GM18520 (cell line): Measurements from ENCODE around the gene EPHA4.

Experiments
- ATAC-seq: cut with Tn5 transposase; IDR thresholded peaks from one replicate; pipeline ENCODE4 v1.9.1; 2021; ENCODE audit not compliant: unreplicated experiment

Gene EPHA4

DNA sequence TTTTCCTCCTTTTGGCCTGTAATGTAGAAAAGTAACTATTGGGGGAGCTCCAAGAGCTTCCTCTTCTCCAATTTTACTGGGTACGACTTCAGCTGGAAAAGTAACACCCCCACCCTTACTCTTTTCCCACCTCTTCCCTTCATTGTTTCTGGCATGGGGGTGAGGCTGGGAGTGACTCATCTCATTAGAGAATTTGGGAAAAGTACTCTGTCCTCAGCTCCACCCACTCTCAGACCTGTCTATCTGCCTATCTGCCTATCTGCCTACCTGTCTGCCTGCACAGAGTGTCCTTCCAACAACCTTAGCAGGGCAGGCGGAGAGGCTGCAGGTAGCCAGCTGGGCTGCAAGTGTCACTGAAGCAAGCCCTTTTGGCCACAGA, 93.6 kb downstream of the EPHA4 start:
- ATAC-seq = no peak

DNA sequence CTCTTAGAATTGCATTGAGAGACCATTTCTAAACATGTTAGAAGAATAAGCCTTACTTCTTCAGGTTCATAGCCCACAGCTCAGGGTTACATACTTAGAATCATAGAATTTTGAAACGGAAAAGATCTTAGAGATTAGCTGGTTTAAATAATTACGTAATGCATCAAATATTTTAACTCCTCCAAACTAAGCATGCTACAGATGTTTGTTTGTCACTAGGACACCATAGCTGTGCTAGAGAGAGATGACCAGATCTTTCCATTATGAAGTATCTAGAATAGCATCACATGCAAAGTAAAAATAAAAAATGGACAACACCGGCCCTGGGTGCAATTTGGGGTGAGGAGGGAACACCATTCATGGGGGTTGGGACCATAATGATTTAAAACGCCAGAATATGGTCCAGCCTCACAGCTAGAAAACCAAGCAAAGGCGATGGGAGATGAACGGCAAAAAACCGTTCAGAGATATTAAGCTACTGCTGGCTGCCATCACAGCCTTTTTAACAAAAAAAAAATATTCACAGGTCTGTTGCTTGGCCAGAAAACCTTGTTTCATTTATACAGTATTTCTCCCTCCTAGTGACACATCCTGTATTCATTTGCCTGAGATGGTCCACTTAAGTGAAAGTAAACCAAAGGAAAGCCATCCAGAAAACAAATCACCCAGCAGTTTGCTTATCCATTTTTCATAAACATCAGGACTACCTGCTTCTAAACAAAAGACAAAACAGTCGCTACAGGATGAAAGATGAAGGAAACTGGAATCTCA, 94.2 kb downstream of the EPHA4 start:
- no peak for ATAC-seq

DNA sequence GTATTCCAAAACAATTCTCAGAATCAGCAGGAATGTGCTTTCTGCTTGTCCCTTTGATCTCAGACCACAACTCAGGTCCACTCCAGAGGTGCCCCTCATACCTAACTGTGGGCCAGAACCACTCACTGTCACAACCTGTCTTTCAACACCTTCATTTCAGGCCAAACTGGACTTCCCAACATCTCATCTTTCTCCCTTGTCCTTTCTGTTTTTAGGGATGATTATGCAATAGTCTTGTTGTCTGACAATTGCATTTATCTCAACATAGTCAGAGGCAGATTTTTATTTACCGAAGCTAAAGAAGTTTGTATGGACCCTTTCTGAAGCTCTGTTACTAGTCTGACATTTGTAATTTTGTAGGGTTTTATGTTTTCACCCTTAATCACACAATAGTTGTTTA, 95.9 kb downstream of the EPHA4 start:
- ATAC-seq = no peak

DNA sequence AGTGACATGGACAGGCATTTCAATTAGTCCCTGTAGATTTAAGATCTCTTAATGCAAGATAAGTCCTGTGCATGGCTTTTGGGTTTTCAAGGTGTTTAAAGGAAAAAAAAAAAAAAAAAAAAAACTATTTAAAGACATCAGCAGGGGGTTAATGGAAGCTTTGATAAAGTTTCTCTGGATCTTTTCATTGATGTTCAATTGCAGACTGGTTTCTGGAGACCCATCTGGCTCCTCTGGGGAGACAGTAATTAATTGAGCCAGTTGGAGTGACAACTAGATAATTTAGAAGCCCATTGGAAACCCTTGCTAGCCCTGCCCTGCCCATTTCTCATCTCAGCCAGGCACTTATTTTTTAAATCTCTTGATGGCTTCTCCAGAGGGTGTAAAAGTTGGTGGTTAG, 98.7 kb downstream of the EPHA4 start:
- ATAC-seq = no peak

DNA sequence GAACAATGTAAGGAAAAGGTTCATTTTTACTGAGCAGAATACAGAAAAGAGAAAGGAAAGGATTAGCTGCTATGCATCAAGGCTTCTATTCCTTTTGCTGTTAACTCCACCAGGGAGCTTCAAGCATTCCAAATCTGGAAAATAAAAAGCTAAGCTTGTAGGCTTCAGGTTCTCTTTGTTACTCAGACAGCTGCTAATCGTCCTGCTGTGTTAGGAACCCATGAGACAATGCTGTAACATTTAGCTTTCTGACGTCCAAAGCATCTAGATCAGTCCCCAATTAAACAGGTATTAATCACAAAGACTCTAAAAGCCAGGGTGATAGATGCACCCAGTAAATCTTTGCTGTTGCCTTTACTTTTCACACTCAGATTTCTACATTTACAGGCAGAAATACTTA, 103.8 kb downstream of the EPHA4 start:
- ATAC-seq = no peak

DNA sequence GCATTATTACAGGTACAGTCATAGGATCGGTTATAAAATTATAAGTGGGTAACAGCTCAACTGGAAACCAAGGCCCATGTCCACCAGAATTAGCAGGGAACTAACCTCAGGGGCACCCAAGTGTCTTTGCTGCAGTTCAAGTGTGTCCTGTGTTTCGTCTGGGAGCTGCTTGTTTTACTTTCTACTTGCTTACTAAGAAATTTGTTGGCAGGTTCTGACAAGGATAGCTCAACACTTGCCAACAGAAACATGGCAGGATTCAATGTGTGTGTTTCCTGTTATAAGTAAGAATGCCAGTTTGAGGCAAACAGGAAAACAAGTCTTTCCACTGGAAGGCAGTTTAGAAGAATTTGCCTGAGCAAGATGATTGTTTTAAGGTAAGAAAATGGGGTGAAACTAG, 104.5 kb downstream of the EPHA4 start:
- no peak for ATAC-seq

DNA sequence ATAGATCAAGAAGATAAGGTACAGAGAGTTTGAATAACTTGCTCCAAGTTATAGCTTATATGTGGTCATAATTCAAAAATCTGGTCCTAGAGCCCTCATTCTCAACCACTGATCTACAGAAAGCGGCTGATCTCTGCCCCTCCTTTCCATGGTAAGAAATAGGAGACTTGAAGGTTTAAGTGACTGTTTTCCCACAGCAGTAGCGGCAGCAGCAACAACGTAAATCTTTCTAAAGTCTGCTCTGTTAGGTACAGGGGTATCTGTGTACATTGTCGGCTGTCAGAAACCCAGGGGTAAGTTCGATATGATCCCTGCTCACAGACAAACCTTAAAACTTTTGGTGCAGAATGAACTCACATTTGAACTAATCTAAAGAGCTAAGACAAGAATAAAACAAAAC, 105.4 kb downstream of the EPHA4 start:
- ATAC-seq = no peak

DNA sequence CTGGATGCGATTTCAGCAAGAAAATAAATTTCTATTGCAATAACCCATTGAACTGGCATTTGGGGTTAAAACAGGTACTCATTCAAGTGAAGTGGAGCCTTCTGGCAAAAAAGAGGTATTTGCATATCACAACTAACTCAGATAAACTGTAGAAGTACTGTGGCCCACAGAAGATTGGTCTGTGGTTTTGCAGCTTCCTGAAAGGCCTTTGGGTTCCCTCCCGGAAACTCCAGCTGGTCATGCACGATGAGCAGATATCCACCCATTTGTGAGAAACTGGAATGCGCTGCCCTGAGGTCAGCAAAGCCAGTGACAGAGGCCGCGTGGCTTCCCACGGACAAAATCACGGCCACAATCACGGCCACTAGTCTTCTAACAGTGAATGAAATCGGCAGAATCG, 106.3 kb downstream of the EPHA4 start:
- ATAC-seq = no peak

DNA sequence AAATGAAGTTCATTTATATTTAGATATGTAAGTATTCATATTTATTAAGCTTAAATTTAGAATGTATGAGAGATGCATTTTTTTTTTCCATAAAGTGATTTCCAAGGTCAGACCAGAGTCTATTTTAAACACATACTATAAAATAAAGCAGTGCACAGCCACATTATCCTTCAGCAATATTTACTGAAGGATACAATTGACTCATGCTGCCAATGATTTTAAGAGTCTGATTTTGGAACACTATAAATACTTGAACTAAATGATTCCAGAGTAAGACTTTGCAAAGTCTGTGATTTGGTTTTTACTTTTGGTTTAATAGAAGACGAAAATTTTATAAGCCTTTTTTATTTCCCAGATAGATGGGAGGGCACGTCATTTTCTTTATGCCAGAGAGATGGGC, 107.1 kb downstream of the EPHA4 start:
- ATAC-seq = no peak

DNA sequence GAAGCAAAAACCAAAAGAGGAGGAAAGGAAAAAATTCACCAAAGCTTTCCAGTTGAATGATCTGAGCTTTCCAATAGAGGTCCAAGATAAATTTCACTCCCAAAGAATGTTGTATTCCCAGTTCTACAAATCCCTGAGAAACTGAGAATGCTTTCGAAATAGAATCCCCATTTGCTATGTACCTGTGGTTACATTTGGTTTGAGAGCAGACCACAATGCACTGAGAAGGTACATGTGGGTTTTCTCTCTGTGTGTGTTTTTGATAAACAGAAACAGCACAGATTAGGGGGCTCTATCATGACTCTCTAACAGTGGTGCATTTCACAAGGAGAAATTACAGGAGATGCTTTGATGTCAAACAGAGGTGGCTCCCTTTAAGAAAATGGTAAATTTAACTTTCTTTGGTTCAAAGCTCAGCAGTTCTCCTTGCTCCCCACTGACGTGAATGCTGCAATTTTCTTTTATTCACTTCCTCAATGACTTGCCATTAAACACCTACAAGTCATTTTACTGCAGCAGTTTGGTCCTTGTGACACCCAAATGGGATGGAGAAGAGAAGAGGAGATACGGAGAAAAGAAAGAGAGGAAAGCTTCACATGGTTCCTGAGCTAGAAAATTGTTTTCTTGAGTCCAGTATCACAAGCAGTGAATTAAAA, 108.7 kb downstream of the EPHA4 start:
- no peak for ATAC-seq

DNA sequence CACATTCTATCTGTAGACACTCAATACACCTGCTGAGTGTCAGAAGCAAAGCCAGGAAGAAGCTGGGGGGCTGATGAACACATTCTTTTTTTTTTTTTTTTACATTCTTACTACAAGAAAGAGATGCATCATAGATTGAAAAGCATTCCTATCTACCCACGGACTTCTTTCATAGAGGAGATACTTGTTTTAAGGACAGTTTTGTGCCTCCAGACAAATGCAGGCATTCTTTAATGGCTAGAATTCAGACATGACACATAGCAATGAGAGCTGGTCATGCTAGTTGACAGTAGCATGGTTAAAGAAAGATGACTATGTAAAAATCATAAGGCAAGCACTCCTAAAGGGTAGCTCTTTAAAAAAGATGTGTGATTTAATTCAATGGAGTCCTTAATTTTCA, 110.2 kb downstream of the EPHA4 start:
- no peak for ATAC-seq

DNA sequence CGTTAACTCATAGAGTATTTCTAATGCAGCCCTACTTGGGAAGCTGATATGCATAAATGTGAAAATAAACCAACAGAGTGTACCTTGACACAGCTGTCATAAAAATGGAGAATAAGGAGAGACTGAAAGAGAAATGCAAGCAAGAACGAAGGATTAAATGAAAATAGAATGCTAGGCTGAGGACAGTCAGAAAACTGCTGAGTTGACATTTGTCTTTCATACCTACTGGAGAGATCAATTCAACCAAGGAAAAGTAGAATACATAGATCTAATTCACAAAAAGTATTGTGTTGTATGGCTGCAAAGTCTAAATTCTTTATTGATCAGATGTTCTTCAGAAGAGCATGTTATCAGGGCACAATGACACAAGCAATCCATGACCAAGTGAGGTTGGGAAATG, 112.0 kb downstream of the EPHA4 start:
- ATAC-seq = no peak

DNA sequence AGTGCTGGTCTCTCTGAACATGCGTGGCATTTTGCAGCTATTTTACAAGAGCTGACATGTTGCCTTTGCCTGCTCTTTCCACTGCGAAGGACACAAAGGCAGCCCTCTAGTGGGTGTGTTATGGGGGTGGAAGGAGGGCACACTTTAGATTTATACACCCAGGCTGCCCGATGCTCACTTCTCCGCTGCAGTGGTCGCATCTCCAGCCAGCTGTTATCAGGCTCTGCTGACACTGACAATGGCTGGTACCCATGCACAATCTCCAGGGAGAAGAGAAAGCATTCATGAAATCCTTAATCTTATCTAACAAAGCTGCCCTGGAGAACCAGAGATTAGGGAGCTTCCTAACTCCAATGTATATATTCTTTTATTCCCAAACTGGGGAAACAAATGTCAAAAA, 113.5 kb downstream of the EPHA4 start:
- ATAC-seq = no peak

DNA sequence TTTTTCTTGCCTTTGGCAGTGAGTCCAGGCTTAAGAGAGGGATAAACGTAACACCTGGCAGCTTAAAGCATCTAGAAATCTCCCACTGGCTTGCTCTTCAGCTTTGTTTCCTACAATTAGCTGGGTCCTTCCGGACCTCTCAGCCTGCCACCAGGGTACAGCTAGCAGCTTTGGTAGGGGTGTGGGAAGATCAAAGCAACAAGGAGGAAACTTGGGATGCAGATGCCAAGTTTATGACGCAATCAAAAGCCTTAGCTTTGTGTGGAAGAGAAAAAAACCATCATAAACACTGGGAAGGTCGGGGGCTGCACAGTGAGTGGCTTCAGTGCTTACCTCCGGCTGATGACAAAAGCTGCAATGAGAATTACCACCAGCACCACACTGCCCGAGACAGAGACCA, 116.9 kb downstream of the EPHA4 start:
- ATAC-seq = no peak

DNA sequence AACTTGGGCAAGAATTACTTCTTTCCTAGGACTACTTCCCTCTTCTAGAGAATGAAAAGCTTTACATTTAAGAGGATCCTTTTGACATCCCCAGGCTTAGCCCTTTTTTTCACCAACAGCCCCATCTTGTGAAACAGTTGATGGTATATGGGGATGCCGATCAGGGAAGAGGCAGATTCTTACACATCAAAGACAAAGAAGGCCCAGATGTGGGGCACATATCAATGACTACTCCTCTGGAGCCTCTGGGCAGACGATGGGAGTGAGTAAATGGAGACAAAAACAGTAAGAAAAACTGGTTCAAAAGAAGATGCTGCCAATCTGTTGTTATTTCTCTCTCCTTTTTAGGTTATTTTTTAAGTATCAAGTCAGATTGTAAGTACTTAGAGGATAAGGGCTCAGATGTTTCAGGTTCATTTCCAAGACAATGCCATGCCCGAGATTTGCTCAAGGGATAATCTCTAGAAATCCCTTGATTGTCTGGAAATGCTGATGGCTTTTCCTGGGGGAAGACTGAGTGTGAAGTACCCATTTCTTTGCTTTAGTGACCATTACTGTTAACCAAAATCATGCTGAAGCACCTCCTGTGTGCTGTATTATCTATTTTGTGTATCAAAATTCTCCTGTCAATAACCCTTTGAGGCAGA, 117.5 kb downstream of the EPHA4 start:
- ATAC-seq = no peak

DNA sequence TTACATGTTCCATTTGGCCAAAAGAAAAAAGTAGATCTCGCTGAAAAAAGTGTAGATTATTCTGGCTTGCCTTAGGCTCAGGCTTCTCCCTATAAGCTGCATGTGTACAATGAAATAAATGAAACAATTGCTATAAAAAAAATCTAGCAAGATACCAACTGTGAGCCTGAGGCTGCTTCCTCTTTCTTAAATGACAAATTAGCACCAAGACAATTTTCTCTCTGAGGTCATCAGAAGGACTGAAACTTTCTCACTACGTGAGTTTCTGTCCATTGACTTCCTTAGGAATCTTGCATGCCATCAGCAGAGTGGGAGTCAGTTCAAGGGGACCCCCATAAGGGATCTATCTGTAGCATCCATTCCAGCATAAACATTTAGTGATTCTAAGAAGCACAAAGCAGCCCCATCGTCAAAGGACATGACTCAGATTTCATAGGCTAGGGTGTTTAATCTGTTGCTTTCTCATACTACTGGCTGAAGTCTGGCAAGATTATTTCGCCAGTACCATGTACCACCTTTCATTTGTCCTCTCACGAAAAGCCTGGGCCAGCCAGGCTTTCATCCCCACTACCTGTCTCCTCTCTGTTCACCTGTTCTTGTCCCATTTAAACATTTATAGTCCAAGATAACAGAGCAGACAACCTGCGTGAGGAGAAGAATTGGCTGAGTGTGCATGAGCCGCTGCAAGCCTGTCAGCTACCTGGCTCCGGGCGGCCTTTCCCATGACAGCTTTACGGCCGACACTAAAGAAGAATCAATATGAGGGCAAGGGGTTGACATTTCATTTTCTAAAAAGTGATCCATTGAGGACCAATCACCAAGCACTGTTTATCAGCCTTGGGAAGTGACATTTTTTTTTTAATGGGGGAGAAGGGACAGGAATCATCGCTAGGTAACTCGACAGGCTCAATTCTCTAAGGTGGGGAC, 120.0 kb downstream of the EPHA4 start:
- ATAC-seq = no peak

DNA sequence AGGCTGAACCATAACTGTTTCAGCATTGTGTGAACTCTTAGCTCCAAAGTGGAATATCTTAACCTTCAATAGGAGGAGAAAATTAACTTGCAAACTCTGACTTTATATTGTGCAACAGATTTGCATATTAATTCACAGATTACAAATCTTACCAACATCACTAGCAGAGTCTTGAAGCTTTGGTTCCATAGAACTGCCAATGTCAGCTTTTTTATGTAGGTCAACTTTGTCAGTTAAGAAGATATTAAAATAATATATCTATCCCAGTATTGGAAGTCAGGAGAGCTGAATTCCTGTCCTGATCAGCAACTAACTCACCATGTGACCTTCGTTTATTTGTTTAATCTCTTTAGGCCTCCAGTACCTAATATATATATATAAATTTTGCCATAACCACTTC, 121.8 kb downstream of the EPHA4 start:
- no peak for ATAC-seq

DNA sequence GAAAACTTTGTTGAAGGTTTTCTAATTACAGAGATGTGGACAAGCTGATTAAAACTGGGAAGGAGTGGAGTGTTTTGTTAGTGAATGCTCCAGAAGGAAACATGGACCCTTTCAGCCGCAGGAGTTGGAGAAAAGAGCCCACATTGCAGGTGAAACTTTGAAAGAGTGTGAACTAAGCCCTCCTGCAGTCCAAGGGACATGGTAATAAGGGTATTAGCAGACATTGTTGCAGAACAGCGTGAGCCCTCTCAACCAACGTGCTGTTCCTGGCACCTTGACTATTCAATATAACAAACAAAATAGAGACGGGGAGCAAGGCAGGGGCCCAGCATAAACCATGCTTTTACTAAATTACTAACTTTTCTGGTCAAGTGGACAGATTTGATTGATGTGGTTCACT, 122.7 kb downstream of the EPHA4 start:
- no peak for ATAC-seq

DNA sequence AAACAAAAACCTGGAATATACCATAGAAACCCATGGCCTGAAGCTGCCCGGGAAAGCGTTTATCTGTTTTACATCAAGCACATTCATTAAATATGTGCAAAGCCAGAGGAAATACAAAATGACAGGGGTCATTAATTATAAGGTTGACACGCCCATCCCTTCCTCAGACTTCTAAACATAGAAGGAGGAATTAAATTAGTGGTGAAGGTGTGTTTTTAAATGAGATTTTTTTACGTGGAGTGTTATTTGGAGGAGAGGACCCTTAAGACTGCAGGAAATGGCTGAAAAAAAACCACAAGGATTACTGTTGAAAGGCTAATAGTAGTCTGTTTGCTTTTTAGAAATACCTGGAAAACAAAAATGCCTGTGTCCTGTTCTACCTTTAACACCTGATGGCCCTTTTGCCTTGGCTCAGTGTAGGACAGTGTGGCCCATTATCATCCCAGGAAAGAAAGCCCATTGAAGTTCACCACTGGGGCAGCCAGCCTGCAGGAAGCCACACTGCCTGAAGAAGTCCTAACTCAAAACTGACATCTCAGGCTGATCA, 123.2 kb downstream of the EPHA4 start:
- ATAC-seq = no peak

DNA sequence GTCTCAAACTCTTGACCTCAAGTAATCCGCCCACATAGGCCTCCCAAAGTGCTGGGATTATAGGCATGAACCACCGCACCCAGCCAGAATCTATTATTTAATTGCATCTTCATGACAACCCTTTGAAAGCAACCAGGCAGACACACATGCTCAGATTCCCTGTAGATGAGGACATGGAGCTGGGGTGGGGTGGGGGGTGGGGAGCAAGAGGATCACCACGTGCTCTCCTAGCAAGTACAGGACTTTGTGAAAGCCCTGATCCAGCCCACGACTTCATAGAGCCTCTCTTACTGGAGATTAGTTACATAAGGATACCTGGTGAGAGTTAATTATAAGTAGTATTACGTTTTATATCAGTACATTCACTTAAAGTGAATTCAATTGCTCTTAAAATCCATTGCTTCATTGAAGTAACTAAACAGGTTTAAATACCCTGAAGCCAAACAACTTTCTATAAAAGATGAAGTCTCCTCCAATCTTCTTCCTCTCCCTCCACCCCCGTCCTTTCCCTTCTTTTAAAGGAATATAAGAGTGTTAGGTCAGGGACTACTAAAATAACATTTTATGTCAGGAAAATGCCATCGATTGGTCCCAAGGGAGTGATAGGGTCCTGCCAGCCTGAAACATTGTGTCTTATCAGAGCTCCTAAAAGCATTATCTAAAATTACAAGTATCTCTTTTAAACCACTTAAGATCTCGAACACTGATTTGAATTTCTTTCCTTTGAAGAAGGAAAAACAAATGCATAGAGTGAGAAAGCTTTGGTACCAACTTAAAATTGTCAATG, 123.9 kb downstream of the EPHA4 start:
- ATAC-seq = no peak
